ENCODE measurements around the gene RABGAP1. TPM values are rescaled to one million over a fixed set of nuclear protein-coding genes. Genes with fewer than 3 reads are reported as not detected.

Gene RABGAP1
- total RNA-seq, 2 donors from 2014 or later: 33.1 TPM

DNA sequence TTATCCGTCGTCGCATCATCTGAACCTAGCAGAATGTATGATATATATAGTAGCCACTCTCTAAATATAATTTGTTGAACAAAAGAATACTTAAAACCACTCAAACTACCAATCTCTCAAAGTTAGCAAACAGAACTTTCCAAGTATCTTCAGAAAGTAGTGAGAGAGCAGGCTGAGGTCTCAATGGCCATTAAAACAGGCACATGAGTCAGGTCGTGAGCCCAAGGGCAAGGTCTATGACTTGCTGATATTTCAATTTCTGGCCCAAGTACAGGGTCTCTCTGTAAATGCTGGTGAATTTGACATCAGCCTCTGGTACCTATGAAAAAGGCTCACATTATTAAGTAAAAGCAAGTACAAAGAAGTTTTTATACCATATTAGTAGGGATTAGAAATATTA is 187.8 kb downstream of the RABGAP1 start:
- DNase-seq (no peak), ATAC-seq (replicated peaks in 1 of 2) (no peak)
- Mint-ChIP-seq H3K27me3 (ENCODE audit: low read depth) (no peaks in the 10 kb centered on the region), H3K4me1 (ENCODE audit: low read depth) (no peaks in the 10 kb centered on the region), H3K9me3 (no peaks in the 10 kb centered on the region), H3K36me3 (ENCODE audit: insufficient read depth in 2 of 2) (no peaks in the 10 kb centered on the region), H3K27ac (no peak overlapping the region), H3K4me3 (no peak overlapping the region)

DNA sequence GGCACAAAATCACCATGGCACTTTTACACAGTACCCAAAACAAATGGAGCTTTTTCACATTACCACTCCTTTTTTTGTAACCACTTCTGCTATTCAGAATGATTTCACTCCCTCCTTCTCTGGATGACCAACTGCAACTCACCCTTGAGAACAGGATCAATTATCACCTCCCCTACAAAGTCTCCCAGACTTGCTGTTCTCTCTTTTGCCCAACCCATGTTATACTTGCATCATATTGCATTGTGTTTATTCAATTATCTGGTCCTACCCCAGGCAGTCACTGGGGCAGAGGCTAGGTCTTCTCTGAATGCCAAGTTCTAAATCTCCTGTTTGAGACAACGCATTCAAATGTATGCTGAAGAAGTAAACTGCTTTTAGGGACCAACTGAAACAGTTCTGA is 188.6 kb downstream of the RABGAP1 start:
- H3K36me3 Mint-ChIP-seq (ENCODE audit: insufficient read depth in 2 of 2): no peaks in the 10 kb centered on the region
- DNase-seq (no peak), ATAC-seq (replicated peaks in 1 of 2) (no peak)
- H3K27me3 Mint-ChIP-seq (ENCODE audit: low read depth): no peaks in the 10 kb centered on the region
- no peak overlapping the region for H3K27ac Mint-ChIP-seq
- no peak overlapping the region for H3K4me3 Mint-ChIP-seq
- H3K9me3 Mint-ChIP-seq: no peaks in the 10 kb centered on the region
- H3K4me1 Mint-ChIP-seq (ENCODE audit: low read depth): no peaks in the 10 kb centered on the region

DNA sequence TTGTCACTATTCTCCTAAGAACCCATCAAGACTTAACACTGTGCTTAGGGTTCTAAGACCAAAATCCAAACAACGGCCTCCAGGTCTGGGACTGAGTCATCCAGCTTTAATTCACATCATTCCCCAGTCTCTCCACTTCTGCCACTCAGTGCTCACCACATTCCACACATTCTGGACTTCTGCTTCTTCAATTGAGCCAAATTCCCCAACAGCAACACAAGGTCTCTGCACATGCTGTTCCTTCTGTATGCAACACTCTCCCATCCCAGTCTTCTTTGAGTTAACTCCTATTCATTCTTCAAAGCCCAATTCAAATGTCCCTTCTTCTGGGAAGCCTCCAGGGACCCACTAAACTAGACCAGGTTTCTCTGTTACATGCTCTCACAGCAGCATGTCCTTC is 190.4 kb downstream of the RABGAP1 start:
- Mint-ChIP-seq H3K4me1 (ENCODE audit: low read depth) (no peaks in the 10 kb centered on the region), H3K27me3 (ENCODE audit: low read depth) (no peaks in the 10 kb centered on the region), H3K4me3 (no peak overlapping the region), H3K27ac (no peak overlapping the region), H3K36me3 (ENCODE audit: insufficient read depth in 2 of 2) (no peaks in the 10 kb centered on the region), H3K9me3 (no peaks in the 10 kb centered on the region)
- ATAC-seq (replicated peaks in 1 of 2) (no peak), DNase-seq (no peak)

DNA sequence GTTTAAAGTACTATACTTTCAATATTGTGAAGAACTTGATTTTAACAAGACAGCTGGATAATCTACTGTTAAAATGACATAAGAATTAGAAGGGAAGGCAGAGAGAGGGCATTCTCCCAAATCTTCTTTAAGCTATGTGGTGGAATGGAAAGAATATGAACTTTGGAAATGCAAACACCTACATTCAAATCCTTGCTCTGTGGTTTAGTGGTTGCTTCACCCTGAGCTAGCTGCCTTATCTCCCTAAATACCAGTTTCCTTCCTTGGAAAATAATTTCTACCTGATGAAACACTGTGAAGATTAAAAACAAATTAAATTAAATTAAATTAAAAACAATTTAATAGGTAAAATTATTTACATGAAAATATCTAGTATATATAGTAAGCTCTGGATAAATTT is 191.2 kb downstream of the RABGAP1 start:
- ATAC-seq (replicated peaks in 1 of 2) (no peak), DNase-seq (no peak)
- no peaks in the 10 kb centered on the region for H3K27me3 Mint-ChIP-seq (ENCODE audit: low read depth)
- no peaks in the 10 kb centered on the region for H3K36me3 Mint-ChIP-seq (ENCODE audit: insufficient read depth in 2 of 2)
- no peaks in the 10 kb centered on the region for H3K9me3 Mint-ChIP-seq
- H3K27ac Mint-ChIP-seq: no peak overlapping the region
- no peak overlapping the region for H3K4me3 Mint-ChIP-seq
- no peaks in the 10 kb centered on the region for H3K4me1 Mint-ChIP-seq (ENCODE audit: low read depth)

DNA sequence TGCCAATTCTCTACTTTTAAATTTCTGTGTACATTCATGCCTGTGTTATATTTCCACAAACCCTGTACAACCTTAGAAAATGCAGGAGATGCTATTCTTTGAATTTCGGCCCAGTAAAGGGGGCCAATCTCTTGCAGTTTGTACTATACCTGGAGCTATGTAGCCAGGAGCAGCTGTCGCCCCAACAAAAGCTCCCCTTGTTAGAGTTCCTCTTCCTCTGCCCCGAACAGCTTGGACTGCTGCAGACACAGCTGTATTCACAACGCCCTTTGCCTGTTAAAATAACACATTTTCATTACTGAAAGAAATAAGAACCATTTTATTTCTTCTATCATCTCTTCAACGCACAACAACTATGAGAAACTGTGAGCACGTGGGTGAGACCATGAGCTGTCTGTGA is 191.9 kb downstream of the RABGAP1 start:
- Mint-ChIP-seq H3K9me3 (no peaks in the 10 kb centered on the region), H3K4me3 (no peak overlapping the region), H3K36me3 (ENCODE audit: insufficient read depth in 2 of 2) (no peaks in the 10 kb centered on the region), H3K27ac (no peak overlapping the region), H3K4me1 (ENCODE audit: low read depth) (no peaks in the 10 kb centered on the region), H3K27me3 (ENCODE audit: low read depth) (no peaks in the 10 kb centered on the region)
- ATAC-seq (replicated peaks in 1 of 2) (no peak), DNase-seq (no peak)

DNA sequence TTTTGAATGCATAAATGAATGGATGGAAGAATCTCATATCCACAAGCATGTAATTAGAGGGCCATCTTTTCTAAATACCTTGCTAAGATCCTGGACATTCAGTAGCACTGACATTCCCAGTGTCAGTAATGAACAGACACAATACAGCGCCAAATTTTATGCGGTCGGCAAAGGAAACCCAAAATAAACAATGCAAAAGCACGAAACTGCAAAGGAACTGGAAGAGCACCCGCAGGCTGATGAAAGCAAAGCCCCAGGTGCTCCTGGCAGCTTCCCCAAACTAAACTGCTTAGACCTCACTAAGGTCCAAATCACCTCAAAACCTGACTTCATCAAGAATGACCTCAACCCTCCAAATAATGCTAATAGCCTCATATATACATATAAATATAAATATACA is 194.6 kb downstream of the RABGAP1 start:
- Mint-ChIP-seq H3K36me3 (ENCODE audit: insufficient read depth in 2 of 2) (no peaks in the 10 kb centered on the region), H3K4me3 (no peak overlapping the region), H3K27ac (no peak overlapping the region), H3K27me3 (ENCODE audit: low read depth) (no peaks in the 10 kb centered on the region), H3K9me3 (no peaks in the 10 kb centered on the region), H3K4me1 (ENCODE audit: low read depth) (peaks cover 5% of the 10 kb centered on the region)
- ATAC-seq (replicated peaks in 1 of 2) (no peak), DNase-seq (no peak)

DNA sequence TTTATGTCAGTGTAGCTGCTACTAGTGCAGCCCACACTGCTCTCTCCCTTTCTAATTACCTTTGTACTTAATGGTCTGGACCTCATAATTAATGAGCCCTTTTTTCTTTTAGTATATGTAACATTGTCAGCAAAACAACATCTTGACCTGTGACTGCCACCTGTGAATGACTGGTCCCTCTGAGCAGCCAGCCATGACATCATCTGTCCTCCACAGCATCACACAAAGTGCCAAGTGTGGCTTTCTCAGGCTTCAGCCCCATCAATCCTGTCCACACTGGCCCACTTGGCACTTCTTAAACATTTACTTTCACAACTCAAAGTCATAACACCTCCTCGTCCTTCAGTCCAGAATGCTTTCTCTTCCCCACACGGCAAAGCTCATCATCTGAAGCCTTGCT is 197.3 kb downstream of the RABGAP1 start:
- no peak for DNase-seq
- ATAC-seq (replicated peaks in 1 of 2): no peak
- Mint-ChIP-seq H3K27me3 (ENCODE audit: low read depth) (no peaks in the 10 kb centered on the region), H3K4me1 (ENCODE audit: low read depth) (peaks cover 5% of the 10 kb centered on the region), H3K4me3 (no peak overlapping the region), H3K27ac (no peak overlapping the region), H3K9me3 (no peaks in the 10 kb centered on the region), H3K36me3 (ENCODE audit: insufficient read depth in 2 of 2) (no peaks in the 10 kb centered on the region)

DNA sequence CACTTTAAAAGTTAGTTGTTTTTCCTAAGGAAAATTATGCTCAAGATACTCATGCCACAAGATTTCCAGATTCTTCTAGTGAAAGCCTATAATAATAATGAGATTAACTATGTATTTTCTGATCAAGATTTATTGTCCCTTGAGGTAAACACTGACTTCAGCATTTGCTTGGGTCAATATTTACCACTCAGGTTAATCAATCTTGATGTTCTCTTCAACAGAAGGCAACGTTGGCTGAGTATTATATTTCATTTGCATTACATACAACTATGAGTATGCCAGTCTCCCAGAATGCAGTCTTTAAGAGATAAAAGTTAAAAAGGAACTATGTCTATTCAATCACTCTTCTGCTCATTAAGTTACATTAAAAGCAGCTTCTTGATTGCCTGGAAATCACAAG is 208.2 kb downstream of the RABGAP1 start:
- ATAC-seq (replicated peaks in 1 of 2) (no peak), DNase-seq (no peak)
- H3K4me3 Mint-ChIP-seq: no peak overlapping the region
- no peaks in the 10 kb centered on the region for H3K27me3 Mint-ChIP-seq (ENCODE audit: low read depth)
- peaks cover 0 to 1% of the 10 kb centered on the region in 2 donors for H3K36me3 Mint-ChIP-seq (ENCODE audit: insufficient read depth in 2 of 2)
- H3K27ac Mint-ChIP-seq: no peak overlapping the region
- no peaks in the 10 kb centered on the region for H3K9me3 Mint-ChIP-seq
- H3K4me1 Mint-ChIP-seq (ENCODE audit: low read depth): no peaks in the 10 kb centered on the region

DNA sequence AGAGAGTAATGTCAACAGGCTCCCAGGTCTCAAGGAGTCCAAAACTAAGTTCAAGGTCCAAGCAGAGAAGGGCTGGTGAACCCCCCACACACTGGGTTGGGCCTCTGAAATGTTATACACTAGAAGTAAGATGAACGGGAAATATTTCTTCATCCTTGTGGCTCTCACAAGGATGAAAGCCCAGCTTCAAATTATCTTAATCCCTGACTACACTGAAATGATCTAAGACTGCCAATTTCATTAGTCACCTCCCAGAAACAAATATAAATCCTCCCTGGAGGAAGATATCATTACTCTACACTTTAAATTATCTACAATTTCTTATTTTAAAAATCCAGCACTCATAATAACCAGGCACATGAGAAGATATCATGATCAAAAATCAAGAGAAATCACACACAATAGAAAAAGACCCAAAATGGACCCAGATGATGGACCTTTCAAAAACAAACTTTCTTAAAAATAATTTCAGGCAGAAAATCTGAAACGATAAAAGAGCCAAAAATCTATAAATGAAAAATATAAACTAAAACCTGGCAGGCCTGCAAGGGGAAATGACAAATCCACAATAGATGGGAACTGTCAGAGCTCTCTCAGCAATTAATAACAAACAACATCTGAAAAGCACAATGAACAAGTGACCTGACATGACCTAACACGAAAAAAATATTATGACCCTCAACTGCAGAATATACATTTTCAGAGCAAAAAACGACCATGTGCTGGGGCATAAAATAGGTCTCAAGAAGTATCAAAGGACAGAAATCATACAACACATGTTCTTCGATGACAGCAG is 210.1 kb downstream of the RABGAP1 start:
- ATAC-seq (replicated peaks in 1 of 2) (no peak), DNase-seq (no peak)
- Mint-ChIP-seq H3K9me3 (no peaks in the 10 kb centered on the region), H3K4me1 (ENCODE audit: low read depth) (no peaks in the 10 kb centered on the region), H3K4me3 (no peak overlapping the region), H3K36me3 (ENCODE audit: insufficient read depth in 2 of 2) (no peaks in the 10 kb centered on the region), H3K27ac (no peak overlapping the region), H3K27me3 (ENCODE audit: low read depth) (no peaks in the 10 kb centered on the region)

Other genes with a start within 250 kb of the RABGAP1 start
- not detected for gene OR1L4, start 217.0 kb upstream of the RABGAP1 start, total RNA-seq
- not detected for gene OR1L6, start 198.7 kb upstream of the RABGAP1 start, total RNA-seq
- not detected for gene OR5C1, start 152.1 kb upstream of the RABGAP1 start, total RNA-seq
- gene OR1K1, start 140.9 kb upstream of the RABGAP1 start, total RNA-seq: not detected
- gene PDCL, start 112.4 kb upstream of the RABGAP1 start, total RNA-seq: 10 to 100 TPM; 14.2 to 18.7 TPM
- 10 to 100 TPM; 33.7 to 35.6 TPM for gene RC3H2, start 35.7 kb upstream of the RABGAP1 start, total RNA-seq
- gene ZBTB6, start 27.7 kb upstream of the RABGAP1 start, total RNA-seq: 10 to 100 TPM; 10.0 TPM
- 10 to 100 TPM in 1 of 2 donors, 1 to 10 TPM in 1; 8.1 to 11.0 TPM for gene ZBTB26, start 9.5 kb upstream of the RABGAP1 start, total RNA-seq
- 1 to 10 TPM; 1.3 to 1.6 TPM for gene GPR21, start 92.6 kb downstream of the RABGAP1 start, total RNA-seq